Panc1 (cell line): ENCODE data around the gene PDYN.

Experiments
- POLR2AphosphoS5 ChIP-seq: IDR thresholded peaks from 2 replicates; pipeline ENCODE4 v1.6.1; 2012; ENCODE audit warnings: mild to moderate bottlenecking, low read depth, low read length, moderate library complexity
- SIN3A ChIP-seq: IDR thresholded peaks from 2 replicates; pipeline ENCODE4 v1.6.1; 2012; ENCODE audit warnings: low read depth, mild to moderate bottlenecking, low read length, moderate library complexity, borderline replicate concordance; ENCODE audit not compliant: insufficient read depth
- TCF7L2 ChIP-seq: IDR thresholded peaks from 2 replicates; pipeline ENCODE4 v1.6.1; 2011; ENCODE audit warnings: mild to moderate bottlenecking, low read depth, low read length, inconsistent platforms
- TF ChIP-seq, protein P1 (sequence below): fragments of 450-650 bp; IDR thresholded peaks from 2 replicates; pipeline ENCODE4 v1.5.1; 2017; ENCODE audit warnings: mild to moderate bottlenecking
- TF ChIP-seq, protein P2 (sequence below), 2 experiments: IDR thresholded peaks; 2 replicates each; pipeline ENCODE4 v1.6.1; 2011 to 2012; ENCODE audit warnings: low read depth in 2 of 2, control low read depth in 1 of 2, low read length in 1 of 2, mild to moderate bottlenecking in 1 of 2, moderate library complexity in 1 of 2; ENCODE audit not compliant: insufficient read depth in 1 of 2

DNA sequence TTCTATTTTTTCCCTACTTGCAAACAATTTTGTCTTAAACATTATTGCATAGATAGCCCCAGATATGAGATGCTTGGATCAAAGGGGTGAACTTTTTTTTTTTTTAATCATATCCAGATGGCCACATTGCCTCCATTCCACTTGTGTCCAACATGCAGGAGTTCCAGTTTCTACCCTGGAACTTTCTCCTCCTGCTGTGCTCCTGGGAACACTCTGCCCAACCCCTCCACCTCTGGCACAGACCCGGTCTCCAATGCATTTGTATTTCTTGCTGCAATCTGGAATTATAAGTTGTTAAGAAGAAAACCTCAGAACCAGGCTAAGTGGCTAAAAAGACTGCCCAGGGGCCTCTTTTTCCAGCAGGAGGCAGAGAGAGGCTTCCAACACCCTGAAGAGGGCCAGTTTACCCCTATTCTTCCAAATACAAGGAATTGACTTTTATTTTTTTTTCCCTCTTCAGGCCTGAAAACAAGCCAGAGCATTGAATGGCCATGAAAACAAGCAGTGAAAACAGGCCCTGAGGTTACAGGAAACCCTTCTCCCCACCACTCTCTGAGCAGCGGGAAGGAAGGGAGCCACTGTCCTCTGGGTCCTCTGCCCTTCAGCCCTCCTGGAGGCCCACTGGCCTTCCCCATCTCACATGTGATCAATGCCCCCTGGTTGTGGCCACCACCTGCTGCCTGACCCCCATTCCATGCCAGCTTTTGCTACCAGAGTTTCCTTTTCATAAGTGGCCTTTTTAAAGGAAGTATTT, 44.3 kb downstream of the PDYN start:
- TF ChIP-seq, protein P1, sequence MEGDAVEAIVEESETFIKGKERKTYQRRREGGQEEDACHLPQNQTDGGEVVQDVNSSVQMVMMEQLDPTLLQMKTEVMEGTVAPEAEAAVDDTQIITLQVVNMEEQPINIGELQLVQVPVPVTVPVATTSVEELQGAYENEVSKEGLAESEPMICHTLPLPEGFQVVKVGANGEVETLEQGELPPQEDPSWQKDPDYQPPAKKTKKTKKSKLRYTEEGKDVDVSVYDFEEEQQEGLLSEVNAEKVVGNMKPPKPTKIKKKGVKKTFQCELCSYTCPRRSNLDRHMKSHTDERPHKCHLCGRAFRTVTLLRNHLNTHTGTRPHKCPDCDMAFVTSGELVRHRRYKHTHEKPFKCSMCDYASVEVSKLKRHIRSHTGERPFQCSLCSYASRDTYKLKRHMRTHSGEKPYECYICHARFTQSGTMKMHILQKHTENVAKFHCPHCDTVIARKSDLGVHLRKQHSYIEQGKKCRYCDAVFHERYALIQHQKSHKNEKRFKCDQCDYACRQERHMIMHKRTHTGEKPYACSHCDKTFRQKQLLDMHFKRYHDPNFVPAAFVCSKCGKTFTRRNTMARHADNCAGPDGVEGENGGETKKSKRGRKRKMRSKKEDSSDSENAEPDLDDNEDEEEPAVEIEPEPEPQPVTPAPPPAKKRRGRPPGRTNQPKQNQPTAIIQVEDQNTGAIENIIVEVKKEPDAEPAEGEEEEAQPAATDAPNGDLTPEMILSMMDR = no peak
- TF ChIP-seq, protein P2, sequence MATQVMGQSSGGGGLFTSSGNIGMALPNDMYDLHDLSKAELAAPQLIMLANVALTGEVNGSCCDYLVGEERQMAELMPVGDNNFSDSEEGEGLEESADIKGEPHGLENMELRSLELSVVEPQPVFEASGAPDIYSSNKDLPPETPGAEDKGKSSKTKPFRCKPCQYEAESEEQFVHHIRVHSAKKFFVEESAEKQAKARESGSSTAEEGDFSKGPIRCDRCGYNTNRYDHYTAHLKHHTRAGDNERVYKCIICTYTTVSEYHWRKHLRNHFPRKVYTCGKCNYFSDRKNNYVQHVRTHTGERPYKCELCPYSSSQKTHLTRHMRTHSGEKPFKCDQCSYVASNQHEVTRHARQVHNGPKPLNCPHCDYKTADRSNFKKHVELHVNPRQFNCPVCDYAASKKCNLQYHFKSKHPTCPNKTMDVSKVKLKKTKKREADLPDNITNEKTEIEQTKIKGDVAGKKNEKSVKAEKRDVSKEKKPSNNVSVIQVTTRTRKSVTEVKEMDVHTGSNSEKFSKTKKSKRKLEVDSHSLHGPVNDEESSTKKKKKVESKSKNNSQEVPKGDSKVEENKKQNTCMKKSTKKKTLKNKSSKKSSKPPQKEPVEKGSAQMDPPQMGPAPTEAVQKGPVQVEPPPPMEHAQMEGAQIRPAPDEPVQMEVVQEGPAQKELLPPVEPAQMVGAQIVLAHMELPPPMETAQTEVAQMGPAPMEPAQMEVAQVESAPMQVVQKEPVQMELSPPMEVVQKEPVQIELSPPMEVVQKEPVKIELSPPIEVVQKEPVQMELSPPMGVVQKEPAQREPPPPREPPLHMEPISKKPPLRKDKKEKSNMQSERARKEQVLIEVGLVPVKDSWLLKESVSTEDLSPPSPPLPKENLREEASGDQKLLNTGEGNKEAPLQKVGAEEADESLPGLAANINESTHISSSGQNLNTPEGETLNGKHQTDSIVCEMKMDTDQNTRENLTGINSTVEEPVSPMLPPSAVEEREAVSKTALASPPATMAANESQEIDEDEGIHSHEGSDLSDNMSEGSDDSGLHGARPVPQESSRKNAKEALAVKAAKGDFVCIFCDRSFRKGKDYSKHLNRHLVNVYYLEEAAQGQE (IDR thresholded peaks at IDR 0.05; ENCODE audit: insufficient read depth in 1 of 2, low read depth in 2 of 2, low read length in 1 of 2) = no peak
- TF ChIP-seq POLR2AphosphoS5 (no peak), SIN3A (no peak), TCF7L2 (no peak)
